CD14-positive monocyte (primary cell): ENCODE measurements around the gene GAA. TPM values are rescaled to one million over a fixed set of nuclear protein-coding genes. Genes with fewer than 3 reads are reported as not detected.

Source experiments
- DNase-seq, 3 donors: peaks; one replicate each; pipeline ENCODE4 v3.0.0-alpha.2; 2011 to 2022
- H2AFZ ChIP-seq: 2 replicates; pipeline ENCODE4 v1.6.0; 2012; ENCODE audit warnings: mild to moderate bottlenecking, low read depth, low read length, inconsistent platforms; ENCODE audit not compliant: insufficient read depth, poor library complexity, severe bottlenecking
- H3K27ac ChIP-seq, 2 donors: 1 replicate in 1 of 2; 2 replicates in 1 of 2; pipeline ENCODE4 v1.5.1; 2012 to 2013; ENCODE audit warnings: low read length in 2 of 2, control low read depth in 1 of 2, inconsistent platforms in 1 of 2, low read depth in 1 of 2, mild to moderate bottlenecking in 1 of 2
- H3K27me3 ChIP-seq, 2 donors: one replicate each; pipeline versions ENCODE4 v1.6.0 to v1.6.1; 2011 to 2013; ENCODE audit warnings: low read length in 2 of 2; ENCODE audit not compliant: control insufficient read depth in 2 of 2, insufficient read depth in 2 of 2
- H3K36me3 ChIP-seq, 2 donors: replicated peaks in 1 of 2; 1 replicate in 1 of 2; 2 replicates in 1 of 2; pipeline versions ENCODE4 v1.5.1 to v1.6.1; 2012 to 2013; ENCODE audit warnings: low read length in 2 of 2, control low read depth in 1 of 2, inconsistent platforms in 1 of 2, mild to moderate bottlenecking in 1 of 2; ENCODE audit not compliant: insufficient read depth in 2 of 2, control insufficient read depth in 1 of 2
- H3K4me1 ChIP-seq, 2 donors: 1 replicate in 1 of 2; 2 replicates in 1 of 2; pipeline versions ENCODE4 v1.5.1 to v1.6.1; 2012 to 2013; ENCODE audit warnings: low read length in 2 of 2, control low read depth in 1 of 2, inconsistent platforms in 1 of 2, mild to moderate bottlenecking in 1 of 2, moderate library complexity in 1 of 2; ENCODE audit not compliant: insufficient read depth in 2 of 2, control insufficient read depth in 1 of 2
- H3K4me2 ChIP-seq: replicated peaks from 2 replicates; pipeline ENCODE3; 2012; ENCODE audit warnings: low read length, moderate library complexity, mild to moderate bottlenecking; ENCODE audit not compliant: poor library complexity, severe bottlenecking; ENCODE audit errors: extremely low read depth
- H3K4me3 ChIP-seq, 3 experiments: fragments of 200-600 bp in 1 of 3; sonication (generic) in 1 of 3; replicated peaks in 1 of 3; 1 replicate in 2 of 3; 2 replicates in 1 of 3; pipeline ENCODE4 v1.5.1; 2011 to 2013; ENCODE audit warnings: low read length in 3 of 3, mild to moderate bottlenecking in 3 of 3, control low read depth in 2 of 3, low read depth in 2 of 3, inconsistent platforms in 1 of 3, moderate library complexity in 1 of 3
- H3K79me2 ChIP-seq: 2 replicates; pipeline ENCODE4 v1.6.0; 2012; ENCODE audit warnings: mild to moderate bottlenecking, control low read depth, inconsistent platforms, low read length, moderate library complexity; ENCODE audit not compliant: insufficient read depth
- H3K9ac ChIP-seq: 2 replicates; pipeline ENCODE4 v1.6.0; 2017; ENCODE audit warnings: low read length, mild to moderate bottlenecking; ENCODE audit not compliant: insufficient read depth, poor library complexity, severe bottlenecking
- H3K9me3 ChIP-seq, 2 donors: replicated peaks in 1 of 2; 1 replicate in 1 of 2; 2 replicates in 1 of 2; pipeline versions ENCODE4 v1.5.1 to v1.6.1; 2012 to 2013; ENCODE audit warnings: low read length in 2 of 2, control low read depth in 1 of 2; ENCODE audit not compliant: control insufficient read depth in 1 of 2, insufficient read depth in 1 of 2
- H4K20me1 ChIP-seq: 2 replicates; pipeline ENCODE4 v1.6.0; 2012; ENCODE audit warnings: mild to moderate bottlenecking, low read length, control low read depth, moderate library complexity; ENCODE audit not compliant: insufficient read depth
- H3K27ac Mint-ChIP-seq, 7 donors: one replicate each; pipeline ENCODE4 v1.8.0; 2020; ENCODE audit warnings: mild to moderate bottlenecking in 7 of 7, mixed read lengths in 7 of 7, moderate library complexity in 6 of 7, inconsistent platforms in 2 of 7
- H3K27me3 Mint-ChIP-seq, 3 donors: one replicate each; pipeline ENCODE4 v1.8.0; 2021 to 2022; ENCODE audit warnings: low read depth in 3 of 3, mild to moderate bottlenecking in 3 of 3, mixed read lengths in 3 of 3, moderate library complexity in 3 of 3, inconsistent platforms in 1 of 3
- H3K36me3 Mint-ChIP-seq, 2 donors: one replicate each; pipeline ENCODE4 v1.8.0; 2020; ENCODE audit warnings: mixed read lengths in 2 of 2, inconsistent platforms in 1 of 2, mild to moderate bottlenecking in 1 of 2
- H3K4me1 Mint-ChIP-seq: one replicate; pipeline ENCODE4 v1.8.0; 2020; ENCODE audit warnings: mild to moderate bottlenecking, mixed read lengths
- H3K4me3 Mint-ChIP-seq, 2 donors: one replicate each; pipeline ENCODE4 v1.8.0; 2020; ENCODE audit warnings: mild to moderate bottlenecking in 2 of 2, mixed read lengths in 2 of 2, moderate library complexity in 1 of 2
- H3K9me3 Mint-ChIP-seq, 7 donors: one replicate each; pipeline ENCODE4 v1.8.0; 2020 to 2022; ENCODE audit warnings: mixed read lengths in 7 of 7, mild to moderate bottlenecking in 6 of 7, moderate library complexity in 6 of 7, inconsistent platforms in 2 of 7
- WGBS: methylation state at CpG from one replicate; pipeline ENCODE4 v1.1.5; 2013; ENCODE audit warnings: missing lambda C conversion rate; ENCODE audit not compliant: insufficient coverage; 5-methylcytosine and 5-hydroxymethylcytosine counted together
- intact Hi-C, 2 donors: fragments of 100-400 bp; cut with micrococcal nuclease; formaldehyde crosslinking; loops; one replicate each; pipeline versions ENCODE4 v1.15.0 to v1.15.1; 2023
- polyA plus RNA-seq, 3 donors: library from polyadenylated mRNA; depleted of rRNA in 1 of 3; unstranded in 2 of 3; stranded (reverse) in 1 of 3; fragments of 300-500 nt in 2 of 3; fragments of >200 nt in 1 of 3; fragmentation: Illumina TruSeq in 2 of 3; gene quantifications; 1 replicate in 2 of 3; 2 replicates in 1 of 3; pipeline ENCODE4 v1.2.3, GENCODE V29; 2012 to 2021
- TF ChIP-seq, protein P1 (sequence below): fragments of 200-600 bp; IDR thresholded peaks from one replicate; pipeline ENCODE4 v1.8.0; 2022; ENCODE audit warnings: antibody characterized with exemption, mild to moderate bottlenecking

Gene GAA
- polyA plus RNA-seq, 3 donors: 116 to 140 (median 120) TPM

DNA sequence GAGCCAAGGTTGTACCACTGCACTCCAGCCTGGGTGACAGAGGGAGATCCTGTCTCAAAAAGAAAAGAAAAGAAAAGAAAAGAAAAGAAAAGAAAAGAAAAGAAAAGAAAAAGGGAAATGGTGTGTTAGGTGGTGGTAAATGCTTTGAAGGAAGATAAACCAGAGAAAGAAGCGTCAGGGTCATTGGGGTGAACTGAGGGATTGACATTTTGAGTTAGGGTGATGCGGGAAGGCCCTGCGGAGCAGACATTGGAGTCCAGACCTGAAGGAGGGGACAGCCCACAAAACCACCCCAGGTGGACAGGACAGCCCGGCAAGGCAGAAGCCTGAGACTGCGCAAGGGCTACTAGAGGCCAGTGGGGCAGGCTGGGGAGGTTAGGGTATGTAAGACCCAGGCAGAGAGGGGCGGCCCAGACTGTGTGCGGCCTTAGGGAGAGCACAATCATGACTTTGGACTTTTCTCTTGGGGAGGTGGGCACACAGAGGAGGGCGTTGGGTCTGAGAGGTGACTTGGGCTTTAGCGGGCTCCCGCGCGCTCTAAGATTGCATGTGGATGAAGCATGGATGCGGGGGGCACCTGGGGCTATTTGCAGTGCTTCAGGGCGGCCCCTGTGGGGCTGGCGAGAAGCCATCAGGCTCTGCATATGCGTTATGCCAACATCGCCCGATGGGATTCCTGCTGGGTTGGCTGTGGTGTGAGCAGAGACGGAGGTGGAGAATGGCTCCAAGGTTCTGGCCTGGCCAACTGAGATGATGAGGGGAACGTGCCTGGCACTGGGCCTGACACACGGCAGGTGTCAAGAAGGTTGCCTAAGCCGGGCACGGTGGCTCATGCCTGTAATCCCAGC is 3.3 kb upstream of the GAA start:
- H3K4me3 ChIP-seq: no peak overlapping the region
- no peaks in the 10 kb centered on the region for H3K36me3 Mint-ChIP-seq
- H3K27ac ChIP-seq: no peak overlapping the region
- no peaks in the 10 kb centered on the region for H3K36me3 ChIP-seq
- no peaks in the 10 kb centered on the region for H3K27me3 ChIP-seq
- intact Hi-C loops: no loop called here
- WGBS: 93% methylated on average over 20 of the region's 23 CpGs
- no peak overlapping the region for H3K9ac ChIP-seq
- peaks cover 44% of the 10 kb centered on the region for H3K4me1 Mint-ChIP-seq
- H3K4me2 ChIP-seq: no peak overlapping the region
- peak overlapping the region in 2 of 7 donors; percentile 22 to 37 for H3K27ac Mint-ChIP-seq
- TF ChIP-seq, protein P1, sequence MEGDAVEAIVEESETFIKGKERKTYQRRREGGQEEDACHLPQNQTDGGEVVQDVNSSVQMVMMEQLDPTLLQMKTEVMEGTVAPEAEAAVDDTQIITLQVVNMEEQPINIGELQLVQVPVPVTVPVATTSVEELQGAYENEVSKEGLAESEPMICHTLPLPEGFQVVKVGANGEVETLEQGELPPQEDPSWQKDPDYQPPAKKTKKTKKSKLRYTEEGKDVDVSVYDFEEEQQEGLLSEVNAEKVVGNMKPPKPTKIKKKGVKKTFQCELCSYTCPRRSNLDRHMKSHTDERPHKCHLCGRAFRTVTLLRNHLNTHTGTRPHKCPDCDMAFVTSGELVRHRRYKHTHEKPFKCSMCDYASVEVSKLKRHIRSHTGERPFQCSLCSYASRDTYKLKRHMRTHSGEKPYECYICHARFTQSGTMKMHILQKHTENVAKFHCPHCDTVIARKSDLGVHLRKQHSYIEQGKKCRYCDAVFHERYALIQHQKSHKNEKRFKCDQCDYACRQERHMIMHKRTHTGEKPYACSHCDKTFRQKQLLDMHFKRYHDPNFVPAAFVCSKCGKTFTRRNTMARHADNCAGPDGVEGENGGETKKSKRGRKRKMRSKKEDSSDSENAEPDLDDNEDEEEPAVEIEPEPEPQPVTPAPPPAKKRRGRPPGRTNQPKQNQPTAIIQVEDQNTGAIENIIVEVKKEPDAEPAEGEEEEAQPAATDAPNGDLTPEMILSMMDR: no peak
- H3K4me1 ChIP-seq: peaks cover 39 to 44% of the 10 kb centered on the region in 2 donors
- H3K9me3 ChIP-seq: no peaks in the 10 kb centered on the region
- DNase-seq: no peak
- no peak overlapping the region for H2AFZ ChIP-seq
- peaks cover 12% of the 10 kb centered on the region for H3K79me2 ChIP-seq
- peaks cover 11% of the 10 kb centered on the region for H4K20me1 ChIP-seq
- H3K9me3 Mint-ChIP-seq: peaks cover 0 to 2% (median 0%) of the 10 kb centered on the region in 7 donors
- no peak overlapping the region for H3K4me3 Mint-ChIP-seq
- H3K27me3 Mint-ChIP-seq: peaks cover 1 to 6% (median 4%) of the 10 kb centered on the region in 3 donors

DNA sequence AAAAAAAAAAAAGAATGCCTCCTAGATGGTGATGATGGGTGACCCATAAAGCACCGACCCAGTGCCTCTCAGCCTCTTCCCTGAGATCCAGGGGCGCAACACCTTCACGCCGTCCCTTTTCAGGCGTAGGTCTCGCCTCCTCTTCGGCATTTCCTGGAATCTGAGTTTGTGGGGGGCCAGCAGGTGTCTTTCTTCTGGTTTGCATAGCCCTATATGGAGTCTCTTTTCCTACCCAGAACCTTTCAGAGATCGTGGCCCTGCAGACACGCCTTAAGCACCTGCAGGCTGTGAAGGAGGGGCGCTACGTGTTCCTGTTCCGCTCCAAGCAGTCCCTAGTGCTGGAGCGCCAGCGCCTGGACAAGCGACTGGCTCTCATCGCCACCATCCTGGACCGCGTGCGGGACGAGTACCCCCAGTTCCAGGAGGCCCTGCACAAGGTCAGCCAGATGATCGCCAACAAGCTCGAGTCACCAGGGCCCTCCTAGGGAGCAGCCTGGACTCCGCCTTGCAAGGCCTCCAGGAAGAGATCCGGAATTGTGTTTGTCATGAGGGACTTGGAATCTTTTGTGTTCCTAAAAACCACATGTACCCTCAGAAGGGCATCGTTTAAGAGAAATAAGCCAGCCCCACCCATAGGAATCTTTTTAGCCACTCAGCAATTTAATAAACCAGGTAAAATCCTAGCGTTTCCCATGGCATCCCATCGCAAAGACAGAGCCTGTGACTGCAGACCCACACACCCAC is 1.9 kb upstream of the GAA start:
- H3K4me3 Mint-ChIP-seq: peak overlapping the region in 1 of 2 donors; percentile 34
- TF ChIP-seq, protein P1: no peak
- H3K4me3 ChIP-seq: no peak overlapping the region
- no peak overlapping the region for H3K27ac Mint-ChIP-seq
- WGBS: 90% methylated on average over 25 of the region's 27 CpGs
- peaks cover 27 to 34% of the 10 kb centered on the region in 2 donors for H3K4me1 ChIP-seq
- H4K20me1 ChIP-seq: peaks cover 25% of the 10 kb centered on the region
- no peak for DNase-seq
- H3K36me3 Mint-ChIP-seq: peaks cover 1 to 9% of the 10 kb centered on the region in 2 donors
- H3K9ac ChIP-seq: no peak overlapping the region
- H2AFZ ChIP-seq: no peak overlapping the region
- peaks cover 41% of the 10 kb centered on the region for H3K4me1 Mint-ChIP-seq
- H3K9me3 ChIP-seq: no peaks in the 10 kb centered on the region
- H3K4me2 ChIP-seq: no peak overlapping the region
- intact Hi-C loops: loop anchor here (2.0 to 5.0 kb wide), 2 partner anchors 47 to 163 kb away; partner anchors contain the start of genes EIF4A3 (in 2 of the 2) and RNF213 (in 1 of the 2)
- H3K9me3 Mint-ChIP-seq: peaks cover 0 to 2% (median 0%) of the 10 kb centered on the region in 7 donors
- peaks cover 0 to 2% of the 10 kb centered on the region in 2 donors for H3K36me3 ChIP-seq
- H3K27ac ChIP-seq: no peak overlapping the region
- H3K79me2 ChIP-seq: peaks cover 12% of the 10 kb centered on the region
- peaks cover 1 to 4% (median 4%) of the 10 kb centered on the region in 3 donors for H3K27me3 Mint-ChIP-seq
- H3K27me3 ChIP-seq: no peaks in the 10 kb centered on the region
